HepG2 (cell line): ENCODE measurements around the gene ZNF514. TPM values are rescaled to one million over a fixed set of nuclear protein-coding genes. Genes with fewer than 3 reads are reported as not detected.
A peak's percentile ranks its signal among the peaks of the same experiment; 100 is the strongest.

Experiments
- ATAC-seq: fragments of 200-7000 bp; cut with Tn5 transposase; 3 replicates; pipeline ENCODE4 v1.9.1; 2020; ENCODE audit warnings: mild to moderate bottlenecking, moderate library complexity
- BruUV-seq: library from RNA; stranded (reverse); fragments of 400-500 nt; replicated peaks from 2 replicates; lab custom pipeline; 2021; lab: Mats Ljungman, UMichigan
- CTCF ChIA-PET: fragments of 300-600 bp; formaldehyde crosslinking; extraction: SDS; loops from one replicate; lab custom pipeline; 2021; ENCODE audit warnings: low total read pairs, inconsistent platforms, low intra/inter-chr PET ratio; lab: Yijun Ruan, JAX
- POLR2A ChIA-PET: fragments of 350-600 bp; sonication (Branson Sonifier 250); formaldehyde crosslinking; loops from one replicate; lab custom pipeline; 2020; ENCODE audit warnings: antibody characterized with exemption, inconsistent platforms; lab: Yijun Ruan, JAX
- DNase-seq: peaks from one replicate; pipeline ENCODE4 v3.0.0-alpha.2; 2015; ENCODE audit warnings: low spot score
- FAIRE-seq: peaks from 3 replicates; lab custom pipeline; 2011; peaks lifted over from hg19 to GRCh38; lab: Jason Lieb, UNC
- H2AFZ ChIP-seq: one replicate; pipeline ENCODE4 v1.6.1; 2011; ENCODE audit warnings: low read length, inconsistent platforms
- H3K27ac ChIP-seq: fragments of 300-600 bp; 3 replicates; pipeline ENCODE4 v1.8.0; 2011; ENCODE audit warnings: mixed run types, mild to moderate bottlenecking, mixed read lengths, low read length, inconsistent platforms; ENCODE audit not compliant: insufficient read depth; ENCODE audit errors: extremely low read length
- H3K27me3 ChIP-seq, 2 experiments: fragments of 200-600 bp in 1 of 2; 2 replicates in 1 of 2; 3 replicates in 1 of 2; pipeline versions ENCODE4 v1.6.0 to v1.8.0; 2011; ENCODE audit warnings: low read length in 2 of 2, mild to moderate bottlenecking in 2 of 2, moderate library complexity in 2 of 2, inconsistent platforms in 1 of 2; ENCODE audit not compliant: insufficient read depth in 2 of 2, control insufficient read depth in 1 of 2
- H3K36me3 ChIP-seq, 2 experiments: fragments of 200-600 bp in 1 of 2; replicated peaks in 1 of 2; 2 replicates in 1 of 2; 3 replicates in 1 of 2; pipeline versions ENCODE4 v1.5.1 to v1.8.0; 2011; ENCODE audit warnings: low read length in 2 of 2, inconsistent platforms in 1 of 2; ENCODE audit not compliant: insufficient read depth in 2 of 2, control insufficient read depth in 1 of 2
- H3K4me1 ChIP-seq: 2 replicates; pipeline ENCODE4 v1.5.1; 2012; ENCODE audit warnings: low read length, inconsistent platforms; ENCODE audit not compliant: insufficient read depth
- H3K4me2 ChIP-seq: 2 replicates; pipeline ENCODE4 v1.6.0; 2011; ENCODE audit warnings: low read depth, low read length, inconsistent platforms
- H3K4me3 ChIP-seq, 3 experiments: fragments of 200-600 bp in 1 of 3; sonication (generic), shearing (Covaris generic) in 1 of 3; replicated peaks in 1 of 3; 2 replicates each; pipeline ENCODE4 v1.5.1; 2011 to 2016; ENCODE audit warnings: low read length in 3 of 3, inconsistent platforms in 2 of 3, low read depth in 2 of 3, mild to moderate bottlenecking in 2 of 3, control low read depth in 1 of 3, mixed read lengths in 1 of 3; ENCODE audit not compliant: insufficient read depth in 1 of 3
- H3K79me2 ChIP-seq: one replicate; pipeline ENCODE4 v1.6.1; 2011; ENCODE audit warnings: low read length, inconsistent platforms; ENCODE audit not compliant: insufficient read depth
- H3K9ac ChIP-seq: 2 replicates; pipeline ENCODE4 v1.6.0; 2011; ENCODE audit warnings: mild to moderate bottlenecking, low read depth, low read length, inconsistent platforms; ENCODE audit not compliant: insufficient read depth
- H3K9me3 ChIP-seq: 2 replicates; pipeline ENCODE4 v1.5.1; 2012; ENCODE audit warnings: mild to moderate bottlenecking, low read length
- H4K20me1 ChIP-seq: 2 replicates; pipeline ENCODE4 v1.6.0; 2011; ENCODE audit warnings: inconsistent platforms, mild to moderate bottlenecking, low read length, moderate library complexity; ENCODE audit not compliant: insufficient read depth
- CEBPG ChIP-seq: IDR thresholded peaks from 2 replicates; pipeline ENCODE4 v1.6.1; 2016
- ETV6 ChIP-seq: sonication (generic); formaldehyde crosslinking; conservative IDR thresholded peaks from 2 replicates; pipeline ENCODE4 v1.4.0; 2020; ENCODE audit warnings: missing genetic modification reagents
- FOXA3 ChIP-seq: IDR thresholded peaks from 2 replicates; pipeline ENCODE4 v1.6.1; 2016; ENCODE audit warnings: missing genetic modification reagents, missing compliant biosample characterization
- FOXP1 ChIP-seq, 2 experiments: fragments of 450-650 bp in 1 of 2; IDR thresholded peaks; 2 replicates each; pipeline ENCODE4 v1.6.1; 2017 to 2018; ENCODE audit warnings: antibody characterized with exemption in 1 of 2
- KAT8 ChIP-seq: IDR thresholded peaks from 2 replicates; pipeline ENCODE4 v1.6.1; 2016; ENCODE audit warnings: missing genetic modification reagents, missing compliant biosample characterization
- KDM4B ChIP-seq: sonication (generic); formaldehyde crosslinking; IDR thresholded peaks from 2 replicates; pipeline ENCODE4 v1.4.0; 2020; ENCODE audit warnings: missing genetic modification reagents
- MAFK ChIP-seq, 2 experiments: IDR thresholded peaks in 1 of 2; conservative IDR thresholded peaks in 1 of 2; 2 replicates each; pipeline ENCODE4 v1.6.1; 2011; ENCODE audit warnings: improper control_type of control experiment in 2 of 2, low read length in 2 of 2
- MED8 ChIP-seq: sonication (generic); formaldehyde crosslinking; IDR thresholded peaks from 2 replicates; pipeline ENCODE4 v1.8.1; 2023; ENCODE audit warnings: mild to moderate bottlenecking, missing genetic modification reagents; ENCODE audit not compliant: insufficient replicate concordance
- MXD4 ChIP-seq: IDR thresholded peaks from 2 replicates; pipeline ENCODE4 v1.6.1; 2016; ENCODE audit warnings: mild to moderate bottlenecking, missing biosample characterization, missing genetic modification reagents
- NONO ChIP-seq, 2 experiments: fragments of 450-650 bp in 1 of 2; sonication (generic) in 1 of 2; formaldehyde crosslinking in 1 of 2; IDR thresholded peaks in 1 of 2; conservative IDR thresholded peaks in 1 of 2; 2 replicates each; pipeline versions ENCODE4 v1.6.1 to v1.8.0; 2017 to 2022; ENCODE audit warnings: mild to moderate bottlenecking in 1 of 2, missing genetic modification reagents in 1 of 2, moderate library complexity in 1 of 2
- PBX2 ChIP-seq: IDR thresholded peaks from 2 replicates; pipeline ENCODE4 v1.6.1; 2016; ENCODE audit warnings: control low read depth
- POGZ ChIP-seq: sonication (generic); formaldehyde crosslinking; IDR thresholded peaks from 2 replicates; pipeline ENCODE4 v1.4.0; 2020; ENCODE audit warnings: mild to moderate bottlenecking, missing genetic modification reagents
- PRPF4 ChIP-seq: fragments of 200-400 bp; formaldehyde crosslinking; IDR thresholded peaks from 2 replicates; pipeline ENCODE4 v1.6.1; 2016; ENCODE audit warnings: low read length, low read depth; ENCODE audit not compliant: poor library complexity, severe bottlenecking
- RAD21 ChIP-seq: fragments of 450-650 bp; formaldehyde crosslinking; IDR thresholded peaks from 2 replicates; pipeline ENCODE4 v1.5.0; 2020; ENCODE audit warnings: mild to moderate bottlenecking
- SALL1 ChIP-seq: sonication (generic); formaldehyde crosslinking; IDR thresholded peaks from 2 replicates; pipeline ENCODE4 v1.8.0; 2022; ENCODE audit warnings: mild to moderate bottlenecking, missing genetic modification reagents
- SMC3 ChIP-seq: IDR thresholded peaks from 2 replicates; pipeline ENCODE4 v1.6.1; 2011; ENCODE audit warnings: low read length, improper control_type of control experiment
- STAT5B ChIP-seq: sonication (generic); formaldehyde crosslinking; IDR thresholded peaks from 2 replicates; pipeline ENCODE4 v1.4.0; 2020; ENCODE audit warnings: missing genetic modification reagents
- TFDP2 ChIP-seq: sonication (generic); formaldehyde crosslinking; IDR thresholded peaks from 2 replicates; pipeline ENCODE4 v1.4.0; 2020; ENCODE audit warnings: missing genetic modification reagents
- XRCC5 ChIP-seq: fragments of 200-400 bp; formaldehyde crosslinking; optimal IDR thresholded peaks from 2 replicates; pipeline ENCODE3; 2017; ENCODE audit warnings: mild to moderate bottlenecking, low read length
- ZNF230 ChIP-seq: sonication (generic); formaldehyde crosslinking; IDR thresholded peaks from 2 replicates; pipeline ENCODE4 v1.4.0; 2020; ENCODE audit warnings: mild to moderate bottlenecking, missing genetic modification reagents
- ZNF317 ChIP-seq: sonication (generic); formaldehyde crosslinking; IDR thresholded peaks from 2 replicates; pipeline ENCODE4 v1.5.0; 2020; ENCODE audit warnings: mild to moderate bottlenecking, missing genetic modification reagents
- ZNF331 ChIP-seq: sonication (generic); formaldehyde crosslinking; IDR thresholded peaks from 2 replicates; pipeline ENCODE4 v1.4.0; 2020; ENCODE audit warnings: missing genetic modification reagents
- ZSCAN9 ChIP-seq: IDR thresholded peaks from 2 replicates; pipeline ENCODE4 v1.6.1; 2016; ENCODE audit warnings: borderline replicate concordance
- WGBS: methylation state at CpG from one replicate; pipeline ENCODE4 v1.1.6; 2017; ENCODE audit warnings: low lambda C conversion rate; 5-methylcytosine and 5-hydroxymethylcytosine counted together
- in situ Hi-C: cut with HindIII; loops from 2 replicates; pipeline ENCODE4 v1.10.0; 2017; ENCODE audit warnings: low pct_unique_long_range_greater_than_20kb; ENCODE audit not compliant: extremely low pct_ligation_motif_present
- intact Hi-C: fragments of 100-400 bp; cut with micrococcal nuclease; formaldehyde crosslinking; loops from one replicate; pipeline ENCODE4 v1.10.0; 2022; ENCODE audit not compliant: unreplicated experiment
- polyA plus RNA-seq, 8 experiments: library from polyadenylated mRNA; depleted of rRNA in 3 of 8; stranded (reverse) in 7 of 8; unstranded in 1 of 8; fragments of >200 nt; fragmentation: Illumina TruSeq in 4 of 8; extraction: Trizol in 4 of 8; gene quantifications; 2 replicates each; pipeline versions ENCODE4 v1.2.1 to v1.2.3, GENCODE V29; 2011 to 2016; ENCODE audit warnings: low read depth in 4 of 8, missing spikeins in 1 of 8, mixed read lengths in 1 of 8; ENCODE audit not compliant: insufficient read depth in 1 of 8
- total RNA-seq, 5 experiments: library from RNA; depleted of rRNA; stranded (reverse); fragments of >200 nt; fragmentation: Illumina TruSeq; extraction: Trizol; gene quantifications; 2 replicates each; pipeline ENCODE4 v1.2.3, GENCODE V29; 2016; ENCODE audit warnings: low read depth in 1 of 5

Gene ZNF514
- total and polyA plus RNA-seq, 2 of the 13 experiments (the other 11 are each of a cell fraction or from before 2014, with no cell fraction given) = 15.2 to 18.7 TPM

GRCh38 chr2:95115418-95115817, 44.2 kb downstream of the ZNF514 start:
- BruUV-seq = no TSS peak
- H3K27me3 ChIP-seq = no peaks in the 10 kb centered on the region
- no peak overlapping the region for H3K27ac ChIP-seq
- ATAC-seq (peak; percentile 100), FAIRE-seq (peak; percentile 87), DNase-seq (peak; percentile 80)
- ChIA-PET POLR2A (no interaction called here), CTCF (interaction anchor here (1.2 to 4.1 kb wide), 4 partner anchors 38 to 129 kb away, joined by 3 to 34 read pairs (median 12); no protein-coding TSS in a partner anchor)
- H3K9ac ChIP-seq = no peak overlapping the region
- H3K4me2 ChIP-seq = no peak overlapping the region
- no peak overlapping the region for H2AFZ ChIP-seq
- H3K36me3 ChIP-seq = peaks cover 11 to 47% of the 10 kb centered on the region in 2 experiments
- H4K20me1 ChIP-seq = peaks cover 21% of the 10 kb centered on the region
- H3K9me3 ChIP-seq = no peaks in the 10 kb centered on the region
- in situ Hi-C loops (no loop called here), intact Hi-C loops (loop anchor here (1.0 kb wide), 3 partner anchors 35 to 129 kb away; no protein-coding TSS in a partner anchor)
- peaks cover 36% of the 10 kb centered on the region for H3K4me1 ChIP-seq
- no peak overlapping the region for H3K4me3 ChIP-seq
- WGBS = 30% methylated on average over 7 of the region's 7 CpGs
- H3K79me2 ChIP-seq = peaks cover 26% of the 10 kb centered on the region
- TF ChIP-seq KAT8 (CRISPR knock-in tag) (no peak), TFDP2 (CRISPR knock-in tag) (no peak), KDM4B (CRISPR knock-in tag) (peak; percentile 37; the same call in 1 of the 2 replicates), MAFK (conservative IDR thresholded peaks at IDR 0.05 in 1 of 2, IDR thresholded peaks at IDR 0.05 in 1 of 2; ENCODE audit: low read length in 2 of 2) (peak; percentile 47 to 51; a peak in 3 of 4 replicates), XRCC5 (peak; percentile 95), MED8 (CRISPR knock-in tag) (no peak), ZNF317 (0 out of 2 replicates have a peak, but pooled peaks have one; percentile 50), RAD21 (CRISPR knock-in tag) (peak; percentile 81), SALL1 (CRISPR knock-in tag) (peak; percentile 55; the same call in 1 of the 2 replicates), FOXP1 (IDR thresholded peaks at IDR 0.05) (no peak), FOXP1 (CRISPR knock-in tag; IDR thresholded peaks at IDR 0.05) (peak; percentile 52), ZSCAN9 (CRISPR knock-in tag) (0 out of 2 replicates have a peak, but pooled peaks have one; percentile 64), MXD4 (no peak), ZNF331 (CRISPR knock-in tag) (peak; percentile 50; the same call in 1 of the 2 replicates), NONO (IDR thresholded peaks at IDR 0.05) (no peak), NONO (CRISPR knock-in tag; conservative IDR thresholded peaks at IDR 0.05) (0 out of 2 replicates have a peak, but pooled peaks have one; percentile 59), PRPF4 (peak; percentile 4), POGZ (0 out of 2 replicates have a peak, but pooled peaks have one; percentile 36), ETV6 (no peak), PBX2 (CRISPR knock-in tag) (no peak), SMC3 (peak; percentile 83), FOXA3 (CRISPR knock-in tag) (peak; percentile 82), ZNF230 (no peak), CEBPG (peak; percentile 72), STAT5B (CRISPR knock-in tag) (0 out of 2 replicates have a peak, but pooled peaks have one; percentile 36)
